Keratinocyte (primary cell): ENCODE data around the gene SLC26A4. TPM values are rescaled to one million over a fixed set of nuclear protein-coding genes. Genes with fewer than 3 reads are reported as not detected.

ENCODE experiments used
- DNase-seq: peaks from one replicate; pipeline ENCODE4 v3.0.0-alpha.2; 2011; ENCODE audit warnings: low read depth, missing footprints, low spot score
- FAIRE-seq: peaks from 2 replicates; lab custom pipeline; 2011; peaks lifted over from hg19 to GRCh38; lab: Jason Lieb, UNC
- H2AFZ ChIP-seq: 2 replicates; pipeline ENCODE4 v1.6.0; 2012; ENCODE audit warnings: low read length, control low read depth, inconsistent platforms; ENCODE audit not compliant: control insufficient read depth
- H3K27ac ChIP-seq: 2 replicates; pipeline ENCODE4 v1.5.1; 2011; ENCODE audit warnings: low read length; ENCODE audit not compliant: control insufficient read depth, insufficient read depth
- H3K27me3 ChIP-seq: 3 replicates; pipeline ENCODE4 v1.6.0; 2011; ENCODE audit warnings: low read length; ENCODE audit not compliant: control insufficient read depth, insufficient read depth; ENCODE audit errors: extremely low read depth
- H3K36me3 ChIP-seq, 2 experiments: 2 replicates in 1 of 2; 3 replicates in 1 of 2; pipeline ENCODE4 v1.5.1; 2011; ENCODE audit warnings: low read length in 2 of 2, mild to moderate bottlenecking in 1 of 2; ENCODE audit not compliant: control insufficient read depth in 2 of 2, insufficient read depth in 2 of 2; ENCODE audit errors: extremely low read depth in 1 of 2
- H3K4me1 ChIP-seq: 3 replicates; pipeline ENCODE4 v1.5.1; 2011; ENCODE audit warnings: low read length; ENCODE audit not compliant: control insufficient read depth, insufficient read depth; ENCODE audit errors: extremely low read depth
- H3K4me2 ChIP-seq: 3 replicates; pipeline ENCODE4 v1.6.0; 2011; ENCODE audit warnings: low read depth, low read length; ENCODE audit not compliant: control insufficient read depth, insufficient read depth; ENCODE audit errors: extremely low read depth
- H3K4me3 ChIP-seq, 3 experiments: fragments of 200-600 bp in 1 of 3; sonication (generic) in 1 of 3; 2 replicates in 2 of 3; 3 replicates in 1 of 3; pipeline ENCODE4 v1.5.1; 2011 to 2016; ENCODE audit warnings: low read length in 3 of 3, mild to moderate bottlenecking in 3 of 3, control low read depth in 2 of 3, inconsistent platforms in 1 of 3, low read depth in 1 of 3, mixed read lengths in 1 of 3, mixed run types in 1 of 3, moderate library complexity in 1 of 3; ENCODE audit not compliant: control insufficient read depth in 2 of 3, insufficient read depth in 2 of 3; ENCODE audit errors: extremely low read depth in 1 of 3
- H3K79me2 ChIP-seq: 2 replicates; pipeline ENCODE4 v1.6.0; 2012; ENCODE audit warnings: low read length; ENCODE audit not compliant: control insufficient read depth, insufficient read depth
- H3K9ac ChIP-seq: 3 replicates; pipeline ENCODE4 v1.6.0; 2011; ENCODE audit warnings: low read length; ENCODE audit not compliant: control insufficient read depth, insufficient read depth; ENCODE audit errors: extremely low read depth
- H3K9me1 ChIP-seq: 3 replicates; pipeline ENCODE4 v1.6.0; 2011; ENCODE audit warnings: low read length; ENCODE audit not compliant: control insufficient read depth, insufficient read depth; ENCODE audit errors: extremely low read depth
- H3K9me3 ChIP-seq: 2 replicates; pipeline ENCODE4 v1.5.1; 2012; ENCODE audit warnings: low read depth, low read length; ENCODE audit not compliant: control insufficient read depth
- H4K20me1 ChIP-seq: 3 replicates; pipeline ENCODE4 v1.6.0; 2011; ENCODE audit warnings: low read length; ENCODE audit not compliant: control insufficient read depth, insufficient read depth; ENCODE audit errors: extremely low read depth
- EZH2 ChIP-seq: IDR thresholded peaks from one replicate; pipeline ENCODE4 v1.6.1; 2012; ENCODE audit warnings: inconsistent platforms, mild to moderate bottlenecking, low read length, moderate library complexity
- dilution Hi-C: fragments of 300-500 bp; cut with MboI; formaldehyde crosslinking; loops from one replicate; pipeline ENCODE4 v1.7.0; 2020; ENCODE audit warnings: low sequenced_read_pairs; ENCODE audit not compliant: extremely low pct_ligation_motif_present
- polyA plus RNA-seq, 5 experiments: library from polyadenylated mRNA; depleted of rRNA in 3 of 5; stranded (reverse) in 3 of 5; stranded (forward) in 1 of 5; unstranded in 1 of 5; fragments of >200 nt; gene quantifications; 1 replicate in 1 of 5; 2 replicates in 3 of 5; 3 replicates in 1 of 5; pipeline versions ENCODE4 v1.2.1 to v1.2.3, GENCODE V29; 2011 to 2012; ENCODE audit warnings: missing spikeins in 2 of 5, low read depth in 1 of 5, low replicate concordance in 1 of 5
- TF ChIP-seq, protein P1 (sequence below), 3 experiments: IDR thresholded peaks in 1 of 3; conservative IDR thresholded peaks in 1 of 3; optimal IDR thresholded peaks in 1 of 3; 2 replicates in 2 of 3; 3 replicates in 1 of 3; pipeline versions ENCODE3 to v1.5.1; 2011; ENCODE audit warnings: low read length in 3 of 3, mild to moderate bottlenecking in 3 of 3, moderate library complexity in 2 of 3, control low read depth in 1 of 3, inconsistent platforms in 1 of 3; ENCODE audit not compliant: insufficient read depth in 2 of 3; ENCODE audit errors: extremely low read depth in 1 of 3

SLC26A4 gene
- polyA plus RNA-seq, 1 donor (not counting 4 experiments of a cell fraction or from before 2014, with no cell fraction given): 0.26 TPM

DNA sequence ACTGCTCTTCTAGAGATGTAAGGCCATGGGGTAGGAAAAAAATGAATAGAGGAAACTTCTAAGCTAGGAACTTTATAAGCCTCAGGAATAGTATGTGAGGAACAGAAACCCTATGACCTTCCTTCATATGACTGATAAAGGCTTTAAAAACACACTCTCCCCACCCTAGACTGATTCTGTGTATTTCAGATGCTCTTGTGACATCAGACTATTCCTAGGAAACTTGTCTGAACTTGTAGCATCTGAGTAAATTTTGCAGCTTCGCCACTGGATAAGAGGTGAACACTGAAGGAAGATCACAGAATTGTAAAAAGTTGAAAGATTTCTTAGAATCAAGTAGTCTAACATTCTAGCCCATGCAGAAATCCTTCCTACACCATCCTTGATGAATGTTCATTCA is 52.3 kb downstream of the SLC26A4 start:
- FAIRE-seq (peak; percentile 55), DNase-seq (no peak)
- Histone ChIP-seq H3K4me2 (peak overlapping the region; percentile 20), H3K79me2 (no peaks in the 10 kb centered on the region), H3K9me1 (no peaks in the 10 kb centered on the region), H2AFZ (peak overlapping the region; percentile 50), H3K4me3 (no peak overlapping the region), H3K36me3 (no peaks in the 10 kb centered on the region), H4K20me1 (no peaks in the 10 kb centered on the region), H3K9ac (no peak overlapping the region), H3K4me1 (peaks cover 5% of the 10 kb centered on the region), H3K27ac (no peak overlapping the region), H3K27me3 (no peaks in the 10 kb centered on the region), H3K9me3 (no peaks in the 10 kb centered on the region)
- dilution Hi-C loops: no loop called here
- TF ChIP-seq, protein P1, sequence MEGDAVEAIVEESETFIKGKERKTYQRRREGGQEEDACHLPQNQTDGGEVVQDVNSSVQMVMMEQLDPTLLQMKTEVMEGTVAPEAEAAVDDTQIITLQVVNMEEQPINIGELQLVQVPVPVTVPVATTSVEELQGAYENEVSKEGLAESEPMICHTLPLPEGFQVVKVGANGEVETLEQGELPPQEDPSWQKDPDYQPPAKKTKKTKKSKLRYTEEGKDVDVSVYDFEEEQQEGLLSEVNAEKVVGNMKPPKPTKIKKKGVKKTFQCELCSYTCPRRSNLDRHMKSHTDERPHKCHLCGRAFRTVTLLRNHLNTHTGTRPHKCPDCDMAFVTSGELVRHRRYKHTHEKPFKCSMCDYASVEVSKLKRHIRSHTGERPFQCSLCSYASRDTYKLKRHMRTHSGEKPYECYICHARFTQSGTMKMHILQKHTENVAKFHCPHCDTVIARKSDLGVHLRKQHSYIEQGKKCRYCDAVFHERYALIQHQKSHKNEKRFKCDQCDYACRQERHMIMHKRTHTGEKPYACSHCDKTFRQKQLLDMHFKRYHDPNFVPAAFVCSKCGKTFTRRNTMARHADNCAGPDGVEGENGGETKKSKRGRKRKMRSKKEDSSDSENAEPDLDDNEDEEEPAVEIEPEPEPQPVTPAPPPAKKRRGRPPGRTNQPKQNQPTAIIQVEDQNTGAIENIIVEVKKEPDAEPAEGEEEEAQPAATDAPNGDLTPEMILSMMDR (optimal IDR thresholded peaks at IDR 0.05 in 1 of 3, IDR thresholded peaks at IDR 0.05 in 1 of 3, conservative IDR thresholded peaks at IDR 0.05 in 1 of 3; ENCODE audit: extremely low read depth in 1 of 3, insufficient read depth in 2 of 3, low read length in 3 of 3): no peak
- no peak for TF ChIP-seq EZH2

DNA sequence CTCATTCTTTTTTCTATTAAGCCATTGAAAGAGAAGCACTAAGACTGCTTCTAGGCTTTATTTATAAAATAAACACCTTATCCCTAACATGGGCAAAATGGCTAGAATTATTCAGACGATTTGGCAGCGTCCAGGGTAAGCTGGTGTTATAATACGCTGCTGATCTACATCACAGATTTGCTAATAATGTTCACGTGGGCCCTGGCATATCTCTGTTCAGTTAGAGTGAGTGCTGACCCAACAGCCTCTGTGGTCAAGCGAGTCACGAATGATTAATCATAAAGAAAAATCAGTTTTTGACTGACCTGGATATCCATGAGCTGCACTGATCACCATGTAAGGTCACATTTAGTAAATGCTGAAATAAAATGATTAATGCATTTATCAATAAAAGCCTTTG is 54.9 kb downstream of the SLC26A4 start:
- Histone ChIP-seq H3K4me2 (no peak overlapping the region), H3K4me1 (peaks cover 5% of the 10 kb centered on the region), H3K79me2 (no peaks in the 10 kb centered on the region), H3K4me3 (no peak overlapping the region), H4K20me1 (no peaks in the 10 kb centered on the region), H2AFZ (no peak overlapping the region), H3K36me3 (no peaks in the 10 kb centered on the region), H3K27ac (no peak overlapping the region), H3K27me3 (no peaks in the 10 kb centered on the region), H3K9me3 (no peaks in the 10 kb centered on the region), H3K9me1 (no peaks in the 10 kb centered on the region), H3K9ac (no peak overlapping the region)
- FAIRE-seq: no peak
- TF ChIP-seq, protein P1 (optimal IDR thresholded peaks at IDR 0.05 in 1 of 3, IDR thresholded peaks at IDR 0.05 in 1 of 3, conservative IDR thresholded peaks at IDR 0.05 in 1 of 3; ENCODE audit: extremely low read depth in 1 of 3, insufficient read depth in 2 of 3, low read length in 3 of 3): no peak
- TF ChIP-seq EZH2: no peak
- no peak for DNase-seq
- dilution Hi-C loops: no loop called here
